Caco-2 (cell line): ENCODE results near the gene GRAMD1A. TPM values are rescaled to one million over a fixed set of nuclear protein-coding genes. Genes with fewer than 3 reads are reported as not detected.

Experiments used
- BruUV-seq: library from RNA; stranded (reverse); fragments of 400-500 nt; replicated peaks from 2 replicates; lab custom pipeline; 2021; lab: Mats Ljungman, UMichigan
- CTCF ChIA-PET: fragments of 300-600 bp; sonication (Branson Sonifier 250); formaldehyde crosslinking; loops from one replicate; lab custom pipeline; 2022; ENCODE audit warnings: antibody characterized with exemption; lab: Charles Lee
- POLR2A ChIA-PET: fragments of 300-600 bp; sonication (Branson Sonifier 250); formaldehyde crosslinking; loops from one replicate; lab custom pipeline; 2022; ENCODE audit warnings: antibody characterized with exemption; lab: Charles Lee
- DNase-seq, 2 experiments: peaks; one replicate each; pipeline versions ENCODE4 v3.0.0 to v3.0.0-alpha.2; 2020 to 2022
- H3K27me3 ChIP-seq: replicated peaks from 2 replicates; pipeline ENCODE4 v1.6.0; 2011; ENCODE audit warnings: low read length; ENCODE audit not compliant: control insufficient read depth, insufficient read depth
- H3K36me3 ChIP-seq: 2 replicates; pipeline ENCODE4 v1.5.1; 2011; ENCODE audit warnings: low read length; ENCODE audit not compliant: control insufficient read depth, insufficient read depth
- H3K4me1 ChIP-seq: fragments of 250-450 bp; sonication (Bioruptor Pico); 2 replicates; pipeline ENCODE4 v1.5.1; 2020; ENCODE audit warnings: mild to moderate bottlenecking
- H3K4me3 ChIP-seq: 2 replicates; pipeline ENCODE4 v1.5.1; 2011; ENCODE audit warnings: low read depth, mild to moderate bottlenecking, control low read depth, low read length
- H3K9me3 ChIP-seq: fragments of 250-450 bp; sonication (Bioruptor Pico); 2 replicates; pipeline ENCODE4 v1.5.1; 2020; ENCODE audit warnings: mild to moderate bottlenecking, moderate library complexity
- H3K27ac Mint-ChIP-seq: one replicate; pipeline ENCODE4 v1.8.0; 2022; ENCODE audit warnings: mixed read lengths; ENCODE audit not compliant: unreplicated experiment
- H3K27me3 Mint-ChIP-seq: one replicate; pipeline ENCODE4 v1.8.0; 2022; ENCODE audit warnings: mixed read lengths; ENCODE audit not compliant: insufficient read depth, unreplicated experiment
- H3K36me3 Mint-ChIP-seq: one replicate; pipeline ENCODE4 v1.8.0; 2022; ENCODE audit warnings: mild to moderate bottlenecking, mixed read lengths; ENCODE audit not compliant: insufficient read depth, unreplicated experiment
- H3K4me1 Mint-ChIP-seq: one replicate; pipeline ENCODE4 v1.8.0; 2022; ENCODE audit warnings: low read depth, mixed read lengths; ENCODE audit not compliant: unreplicated experiment
- H3K4me3 Mint-ChIP-seq: one replicate; pipeline ENCODE4 v1.8.0; 2022; ENCODE audit warnings: mild to moderate bottlenecking, moderate library complexity, mixed read lengths; ENCODE audit not compliant: unreplicated experiment
- H3K9me3 Mint-ChIP-seq: one replicate; pipeline ENCODE4 v1.8.0; 2022; ENCODE audit warnings: mixed read lengths; ENCODE audit not compliant: unreplicated experiment
- CTCF ChIP-seq, 2 experiments: fragments of 200-600 bp in 1 of 2; IDR thresholded peaks; 1 replicate in 1 of 2; 2 replicates in 1 of 2; pipeline versions ENCODE4 v1.5.1 to v1.8.0; 2011 to 2022; ENCODE audit warnings: antibody characterized with exemption in 1 of 2, control low read depth in 1 of 2, inconsistent platforms in 1 of 2, low read depth in 1 of 2, low read length in 1 of 2, mild to moderate bottlenecking in 1 of 2, moderate library complexity in 1 of 2; ENCODE audit not compliant: insufficient read depth in 1 of 2, severe bottlenecking in 1 of 2, unreplicated experiment in 1 of 2
- intact Hi-C: fragments of 100-400 bp; cut with micrococcal nuclease; formaldehyde crosslinking; loops from one replicate; pipeline ENCODE4 v1.10.0; 2022; ENCODE audit not compliant: unreplicated experiment
- total RNA-seq: library from RNA; stranded (reverse); gene quantifications from 2 replicates; pipeline ENCODE4 v1.2.3, GENCODE V29; 2022

Gene GRAMD1A
- total RNA-seq, 1 experiment from 2014 or later = 110 TPM

GRCh38 chr19:35033067-35034004, 33.2 kb downstream of the GRAMD1A start:
- Mint-ChIP-seq H3K27me3 (peaks cover 6% of the 10 kb centered on the region), H3K36me3 (peaks cover 23% of the 10 kb centered on the region), H3K9me3 (no peaks in the 10 kb centered on the region), H3K4me3 (no peak overlapping the region), H3K4me1 (peaks cover 8% of the 10 kb centered on the region), H3K27ac (no peak overlapping the region)
- Histone ChIP-seq H3K27me3 (no peaks in the 10 kb centered on the region), H3K4me1 (peaks cover 10% of the 10 kb centered on the region; the same call in 1 of the 2 replicates), H3K9me3 (no peaks in the 10 kb centered on the region), H3K36me3 (no peaks in the 10 kb centered on the region), H3K4me3 (no peak overlapping the region)
- no TSS peak for BruUV-seq
- CTCF ChIA-PET = no interaction called here
- POLR2A ChIA-PET = no interaction called here
- no peak for DNase-seq
- TF ChIP-seq CTCF (IDR thresholded peaks at IDR 0.05; ENCODE audit: insufficient read depth in 1 of 2, low read depth in 1 of 2, low read length in 1 of 2, severe bottlenecking in 1 of 2, unreplicated experiment in 1 of 2) = no peak
- intact Hi-C loops = no loop called here

GRCh38 chr19:35034005-35034502, 33.9 kb downstream of the GRAMD1A start:
- peaks cover 6% of the 10 kb centered on the region for H3K27me3 Mint-ChIP-seq
- no TSS peak for BruUV-seq
- no peak overlapping the region for H3K4me3 Mint-ChIP-seq
- no peaks in the 10 kb centered on the region for H3K36me3 ChIP-seq
- H3K9me3 ChIP-seq = no peaks in the 10 kb centered on the region
- ChIA-PET CTCF (no interaction called here), POLR2A (no interaction called here)
- H3K27me3 ChIP-seq = no peaks in the 10 kb centered on the region
- no peak for TF ChIP-seq CTCF (IDR thresholded peaks at IDR 0.05; ENCODE audit: insufficient read depth in 1 of 2, low read depth in 1 of 2, low read length in 1 of 2, severe bottlenecking in 1 of 2, unreplicated experiment in 1 of 2)
- H3K4me3 ChIP-seq = no peak overlapping the region
- H3K4me1 ChIP-seq = peaks cover 10% of the 10 kb centered on the region; the same call in 1 of the 2 replicates
- DNase-seq = no peak
- intact Hi-C loops = no loop called here
- H3K27ac Mint-ChIP-seq = no peak overlapping the region
- no peaks in the 10 kb centered on the region for H3K9me3 Mint-ChIP-seq
- peaks cover 21% of the 10 kb centered on the region for H3K36me3 Mint-ChIP-seq
- H3K4me1 Mint-ChIP-seq = peaks cover 8% of the 10 kb centered on the region

- BruUV-seq = no TSS peak
- Mint-ChIP-seq H3K4me3 (no peak overlapping the region), H3K27me3 (peaks cover 6% of the 10 kb centered on the region), H3K27ac (no peak overlapping the region), H3K36me3 (peaks cover 15% of the 10 kb centered on the region), H3K4me1 (peaks cover 8% of the 10 kb centered on the region), H3K9me3 (no peaks in the 10 kb centered on the region)
- H3K4me1 ChIP-seq = peaks cover 9% of the 10 kb centered on the region; the same call in 1 of the 2 replicates
- CTCF ChIA-PET = no interaction called here
- H3K9me3 ChIP-seq = no peaks in the 10 kb centered on the region
- no peak for DNase-seq
- intact Hi-C loops = no loop called here
- no peaks in the 10 kb centered on the region for H3K27me3 ChIP-seq
- H3K4me3 ChIP-seq = no peak overlapping the region
- no peaks in the 10 kb centered on the region for H3K36me3 ChIP-seq
- POLR2A ChIA-PET = no interaction called here
- TF ChIP-seq CTCF (IDR thresholded peaks at IDR 0.05; ENCODE audit: insufficient read depth in 1 of 2, low read depth in 1 of 2, low read length in 1 of 2, severe bottlenecking in 1 of 2, unreplicated experiment in 1 of 2) = no peak
Measured at GRCh38 chr19:35034588-35035382, 34.7 kb downstream of the GRAMD1A start.
